Measurements from ENCODE around the gene RASIP1.

- TF ChIP-seq TFCP2L1 (CRISPR knock-in tag; IDR thresholded peaks at IDR 0.05): no peak
- TF ChIP-seq USF2 (IDR thresholded peaks at IDR 0.05): peak; percentile 78
- TF ChIP-seq MAZ (IDR thresholded peaks at IDR 0.05; ENCODE audit: borderline replicate concordance, low read depth, low read length): no peak
- TF ChIP-seq SMC3 (IDR thresholded peaks at IDR 0.05): no peak
- no peak for TF ChIP-seq POLR2A (IDR thresholded peaks at IDR 0.05; ENCODE audit: low read length)
- TF ChIP-seq CTCF (IDR thresholded peaks at IDR 0.05): no peak
- TF ChIP-seq MAX (IDR thresholded peaks at IDR 0.05): peak; percentile 61; the same call in 1 of the 2 replicates
- no peak for TF ChIP-seq RCOR1 (IDR thresholded peaks at IDR 0.05; ENCODE audit: low read depth, low read length)
- no peak for TF ChIP-seq KDM5A (IDR thresholded peaks at IDR 0.05)
- TF ChIP-seq ELK1 (IDR thresholded peaks at IDR 0.05; ENCODE audit: low read depth, low read length): no peak
- no peak for TF ChIP-seq KDM1A (IDR thresholded peaks at IDR 0.05; ENCODE audit: low read depth)
- no peak for TF ChIP-seq HDAC2 (IDR thresholded peaks at IDR 0.05)
These were observed 40.4 kb upstream of the RASIP1 start for GRCh38 chr19:48780631-48781391.
